ENCODE results near the gene SPP1.

SPP1 gene

GRCh38 chr4:88027611-88028608 is 52.4 kb downstream of the SPP1 start:
- no peak for DNase-seq

- no peak for DNase-seq
Measured at GRCh38 chr4:88028946-88029345, 53.4 kb downstream of the SPP1 start.

GRCh38 chr4:88029556-88029955 is 54.0 kb downstream of the SPP1 start:
- DNase-seq, result no peak

- DNase-seq, result no peak
Measured at GRCh38 chr4:88030565-88031310, 55.2 kb downstream of the SPP1 start.

All from NCI-H774 (cell line).